Measurements from ENCODE around the gene CLDN20.
"Not testable (repeated sequence)": the region's sequence is repeated elsewhere in the genome, so short reads cannot be mapped to it uniquely, and the experiment has no call there.

CLDN20 gene

DNA sequence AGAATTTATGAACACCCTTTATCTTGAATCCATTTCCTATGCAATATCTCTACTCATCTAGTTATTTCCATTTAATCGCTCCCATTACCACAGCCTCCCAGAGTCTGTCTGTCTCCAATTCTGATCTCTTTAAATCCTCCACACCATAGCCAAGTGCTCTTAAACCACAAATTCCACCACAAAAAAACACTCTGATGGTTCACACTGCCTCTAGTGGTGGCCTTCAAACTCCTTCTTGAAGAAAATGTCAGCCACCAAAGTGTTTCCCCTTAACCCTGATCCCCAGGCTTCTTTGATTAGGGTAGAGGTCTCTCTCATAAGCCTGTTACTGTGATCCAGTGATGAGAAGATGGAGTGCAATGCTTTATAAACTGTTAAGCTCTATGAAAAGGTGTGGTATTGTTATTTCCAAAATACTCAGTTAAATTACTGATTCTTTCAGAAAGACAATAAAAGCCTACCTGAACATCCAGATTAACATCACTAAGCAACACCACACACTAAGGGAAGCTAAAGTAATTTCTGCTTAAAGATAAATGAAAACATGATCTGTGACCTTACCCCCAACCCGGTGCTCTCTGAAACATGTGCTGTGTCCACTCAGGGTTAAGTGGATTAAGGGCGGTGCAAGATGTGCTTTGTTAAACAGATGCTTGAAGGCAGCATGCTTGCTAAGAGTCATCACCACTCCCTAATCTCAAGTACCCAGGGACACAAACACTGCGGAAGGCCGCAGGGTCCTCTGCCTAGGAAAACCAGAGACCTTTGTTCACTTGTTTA is 4.5 kb downstream of the CLDN20 start:
- in situ Hi-C loops (cut with HindIII; ENCODE audit: low sequenced_read_pairs): not testable (repeated sequence)

DNA sequence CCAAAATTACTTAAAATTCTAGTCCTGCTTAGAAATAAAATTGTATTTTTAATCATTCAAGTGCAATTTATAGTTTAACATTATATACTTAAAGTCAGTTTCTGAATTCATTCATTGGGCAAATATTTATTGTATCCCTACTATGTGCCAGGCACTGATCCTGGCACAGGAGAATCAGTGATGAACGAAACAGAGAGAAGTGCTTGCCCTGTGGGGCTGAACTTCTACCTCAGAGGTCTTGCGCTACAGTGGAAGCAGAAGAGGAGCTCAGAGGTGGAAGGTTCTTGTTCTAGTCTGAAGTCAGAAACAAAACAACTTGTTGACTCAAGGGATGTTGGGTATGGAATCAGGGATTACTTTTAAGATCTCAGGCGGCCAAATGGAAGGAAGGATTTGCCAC is 6.0 kb downstream of the CLDN20 start:
- in situ Hi-C loops (cut with HindIII; ENCODE audit: low sequenced_read_pairs): no loop called here

DNA sequence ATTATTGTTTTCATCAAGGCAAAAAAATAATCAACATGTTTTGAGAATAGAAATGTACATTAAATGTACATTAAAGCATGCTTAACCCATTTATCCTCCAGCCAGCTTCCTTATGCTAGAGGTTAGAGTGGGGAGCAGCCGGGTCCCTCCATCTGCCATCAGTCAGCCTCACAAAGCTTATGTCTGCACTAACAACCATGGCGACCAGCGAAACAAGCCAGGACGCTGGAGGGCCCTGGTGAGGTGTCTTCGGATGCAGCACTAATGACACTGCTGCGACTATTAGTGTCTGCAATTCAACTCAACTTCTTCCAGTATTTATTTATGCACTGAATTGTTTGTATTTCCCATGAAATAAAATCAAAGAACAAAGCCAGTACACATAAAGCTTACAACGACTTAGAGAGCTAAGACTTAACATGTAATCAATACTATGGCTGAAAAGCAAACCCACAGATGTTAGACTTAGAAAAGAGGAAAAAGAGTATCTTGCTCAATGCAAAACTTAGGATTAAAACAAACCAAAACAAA is 6.8 kb downstream of the CLDN20 start:
- in situ Hi-C loops (cut with HindIII; ENCODE audit: low sequenced_read_pairs): no loop called here

DNA sequence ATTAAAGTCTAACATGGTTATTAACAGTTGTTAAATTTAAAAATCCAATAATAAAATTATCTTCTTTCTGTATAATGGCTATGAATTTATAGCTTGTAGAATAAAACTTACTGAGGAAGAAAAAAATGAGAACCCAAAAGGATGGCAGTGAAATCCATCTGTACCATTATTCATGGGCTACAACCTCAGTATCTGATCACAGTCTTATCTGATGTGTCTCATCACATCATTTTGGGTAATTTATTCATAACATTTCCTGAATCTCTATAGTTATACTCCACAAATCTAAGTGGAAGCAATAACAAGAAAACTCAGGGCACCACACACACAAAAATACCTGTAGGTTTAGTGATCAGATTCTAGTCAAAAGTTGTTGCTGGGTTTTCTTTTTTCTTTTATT is 7.3 kb downstream of the CLDN20 start:
- in situ Hi-C loops (cut with HindIII; ENCODE audit: low sequenced_read_pairs): no loop called here

DNA sequence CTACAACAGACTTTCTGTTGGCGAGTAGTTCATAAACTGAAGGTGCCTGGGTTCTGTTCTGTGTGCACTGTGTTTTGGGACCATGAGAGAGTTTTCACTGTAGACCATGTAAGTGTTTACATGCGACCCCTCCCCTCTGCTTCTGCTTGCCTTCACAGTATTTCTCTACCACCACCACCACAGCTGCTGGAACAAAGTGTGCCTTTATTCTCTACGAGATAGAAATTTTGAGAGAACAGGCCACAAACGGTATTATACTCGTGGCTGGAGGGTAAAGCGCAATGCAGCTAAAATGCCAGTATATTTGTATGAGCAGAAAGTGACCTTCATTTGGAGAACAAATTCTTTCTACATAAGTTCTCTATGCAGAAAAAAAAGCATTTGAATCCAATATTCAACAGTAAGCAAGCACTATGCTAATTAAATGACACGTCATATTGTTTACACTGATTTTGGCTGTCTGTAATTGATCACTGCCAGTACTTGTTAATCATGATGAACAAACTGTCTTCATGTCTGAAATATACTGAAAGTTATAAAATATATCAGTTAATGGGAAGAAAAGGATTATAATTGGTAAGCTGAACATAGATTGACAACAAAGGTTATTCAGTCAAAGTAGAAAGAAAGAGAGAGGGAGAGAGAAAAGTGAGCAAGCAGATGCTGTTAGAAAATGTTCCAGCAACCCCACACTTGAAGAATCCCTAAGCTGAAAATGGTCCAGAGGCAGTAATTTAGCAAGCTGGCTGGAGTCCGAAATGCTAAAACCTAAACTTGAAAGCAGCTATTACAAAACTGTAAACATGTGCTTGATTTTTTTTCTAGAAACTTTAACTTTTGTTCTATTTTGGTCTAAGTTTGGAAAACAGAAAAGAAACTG is 8.8 kb downstream of the CLDN20 start:
- in situ Hi-C loops (cut with HindIII; ENCODE audit: low sequenced_read_pairs): no loop called here

DNA sequence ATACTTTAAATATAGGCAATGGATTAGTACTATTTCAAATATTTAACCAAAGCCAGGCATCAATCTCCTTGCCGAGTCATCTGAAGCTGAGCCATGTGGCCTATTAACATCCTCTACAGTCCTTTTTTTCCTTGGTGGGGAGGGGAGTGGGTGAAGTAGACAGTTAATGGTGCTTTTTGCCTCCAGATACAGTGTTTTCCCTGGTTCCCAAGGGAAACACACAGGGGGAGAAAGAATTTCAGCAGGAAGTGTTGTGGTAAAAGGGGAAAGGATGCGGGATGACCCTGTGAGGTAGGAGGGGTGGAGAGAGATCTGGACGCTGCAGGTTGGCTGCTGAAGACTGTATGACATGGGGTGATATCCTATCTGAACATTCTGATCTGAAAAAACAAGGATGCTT is 9.6 kb downstream of the CLDN20 start:
- in situ Hi-C loops (cut with HindIII; ENCODE audit: low sequenced_read_pairs): no loop called here

DNA sequence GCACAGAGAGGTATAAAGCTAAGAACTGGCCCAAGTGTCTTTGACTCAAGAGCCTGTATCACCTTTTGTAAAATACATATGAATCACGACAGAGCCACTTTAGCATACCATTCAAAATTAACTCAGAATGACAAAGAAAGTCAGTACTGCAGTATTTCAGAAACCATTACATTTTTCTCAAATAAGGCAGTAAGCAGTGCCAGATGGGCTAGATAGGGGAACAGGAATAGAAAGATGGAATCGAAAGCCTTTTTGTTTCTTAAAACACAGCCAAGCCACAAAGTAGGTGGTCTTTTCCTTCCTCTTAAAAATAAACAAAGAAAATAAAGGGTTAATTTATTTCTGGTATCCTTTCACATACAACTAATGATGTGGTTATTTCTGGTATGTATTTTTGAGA is 10.3 kb downstream of the CLDN20 start:
- in situ Hi-C loops (cut with HindIII; ENCODE audit: low sequenced_read_pairs): no loop called here

DNA sequence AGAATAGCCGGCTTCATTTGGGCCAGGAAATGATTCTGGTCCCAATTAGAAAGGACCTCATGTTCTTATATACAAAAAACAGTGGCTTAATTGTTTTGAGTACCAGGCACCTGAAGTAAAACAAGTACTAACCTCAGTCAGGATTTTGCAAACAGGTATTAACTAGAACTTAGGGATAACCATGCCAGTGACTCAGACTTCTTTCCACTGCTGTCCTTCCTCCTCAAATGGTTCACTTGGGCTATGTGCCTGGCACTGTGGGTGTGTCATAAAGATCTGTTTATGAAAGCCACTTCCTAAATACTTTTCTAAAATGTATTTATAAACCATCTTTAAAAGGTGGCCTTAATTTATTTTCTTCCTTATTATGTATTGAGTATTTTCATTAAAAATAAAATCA is 10.7 kb downstream of the CLDN20 start:
- in situ Hi-C loops (cut with HindIII; ENCODE audit: low sequenced_read_pairs): no loop called here

DNA sequence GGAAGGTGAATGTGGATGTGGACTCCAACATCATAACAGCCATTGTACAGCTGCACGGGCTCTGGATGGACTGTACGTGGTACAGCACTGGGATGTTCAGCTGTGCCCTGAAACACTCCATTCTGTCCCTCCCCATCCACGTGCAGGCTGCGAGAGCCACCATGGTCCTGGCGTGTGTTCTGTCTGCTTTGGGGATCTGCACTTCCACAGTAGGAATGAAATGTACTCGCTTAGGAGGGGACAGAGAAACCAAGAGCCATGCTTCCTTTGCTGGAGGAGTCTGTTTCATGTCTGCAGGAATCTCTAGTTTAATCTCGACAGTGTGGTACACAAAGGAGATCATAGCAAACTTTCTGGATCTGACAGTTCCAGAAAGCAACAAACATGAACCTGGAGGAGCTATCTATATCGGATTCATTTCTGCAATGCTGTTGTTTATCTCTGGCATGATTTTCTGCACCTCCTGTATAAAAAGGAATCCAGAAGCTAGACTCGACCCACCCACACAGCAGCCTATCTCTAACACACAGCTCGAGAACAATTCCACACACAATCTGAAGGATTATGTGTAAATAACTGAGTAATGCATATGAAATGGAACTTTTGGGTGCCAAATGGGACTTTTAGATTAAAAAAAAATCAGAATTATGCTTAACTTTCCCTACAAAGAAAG is 12.1 kb downstream of the CLDN20 start:
- in situ Hi-C loops (cut with HindIII; ENCODE audit: low sequenced_read_pairs): loop anchor here (25.0 kb wide), 1 partner anchor 339 kb away; no protein-coding TSS in a partner anchor

DNA sequence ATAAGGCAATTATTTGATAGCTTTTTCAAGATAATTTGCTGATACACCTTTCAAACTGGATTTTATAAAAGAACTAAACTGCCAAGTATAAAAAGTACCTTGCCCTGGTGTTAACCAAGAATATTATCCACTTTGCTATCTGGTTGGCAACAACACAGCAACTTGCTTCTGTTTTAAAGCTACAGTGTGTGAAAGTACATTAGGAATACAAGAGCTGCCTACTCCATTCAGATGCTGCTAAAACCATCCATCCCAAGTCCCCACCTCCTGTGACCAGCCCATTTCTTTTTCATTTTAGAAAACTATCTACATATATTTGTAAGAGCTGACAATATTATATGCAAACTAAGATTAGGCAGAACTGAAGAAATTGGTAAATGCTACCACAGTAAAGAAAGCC is 12.8 kb downstream of the CLDN20 start:
- in situ Hi-C loops (cut with HindIII; ENCODE audit: low sequenced_read_pairs): loop anchor here (25.0 kb wide), 1 partner anchor 339 kb away; no protein-coding TSS in a partner anchor

DNA sequence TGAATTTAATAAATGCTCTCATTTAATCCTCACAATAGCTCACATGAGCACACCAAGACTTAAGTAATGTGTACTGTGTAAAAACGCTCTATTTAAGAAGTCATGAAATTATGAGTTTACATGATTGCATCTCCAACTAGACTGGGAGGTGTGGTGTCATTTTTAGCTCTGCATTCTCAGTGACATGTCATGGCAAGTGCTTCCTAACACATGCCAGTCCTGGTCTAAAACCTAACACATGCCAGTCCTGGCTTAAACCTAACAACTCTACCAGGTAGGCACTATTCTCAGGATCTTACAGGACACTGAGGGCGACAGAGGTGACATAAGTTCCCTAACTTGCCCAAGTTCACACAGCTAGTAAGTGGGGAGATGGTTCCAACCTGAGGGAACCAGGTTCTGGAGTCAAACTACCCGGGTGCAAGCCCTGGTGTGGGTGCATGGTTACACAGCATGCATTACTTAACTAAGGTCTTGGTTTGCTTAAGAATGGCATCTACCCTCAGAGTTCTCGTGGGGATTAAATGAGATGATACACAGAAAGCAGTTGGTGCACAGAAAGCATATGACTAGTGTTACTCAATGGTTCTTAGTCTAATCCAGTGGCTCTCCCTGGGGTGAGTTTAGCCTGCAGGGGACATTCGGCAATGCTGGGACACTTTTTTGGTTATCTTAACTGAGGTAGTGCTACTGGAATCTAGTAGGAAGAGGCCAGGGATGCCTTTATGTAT is 14.7 kb downstream of the CLDN20 start:
- in situ Hi-C loops (cut with HindIII; ENCODE audit: low sequenced_read_pairs): loop anchor here (25.0 kb wide), 1 partner anchor 341 kb away; no protein-coding TSS in a partner anchor

DNA sequence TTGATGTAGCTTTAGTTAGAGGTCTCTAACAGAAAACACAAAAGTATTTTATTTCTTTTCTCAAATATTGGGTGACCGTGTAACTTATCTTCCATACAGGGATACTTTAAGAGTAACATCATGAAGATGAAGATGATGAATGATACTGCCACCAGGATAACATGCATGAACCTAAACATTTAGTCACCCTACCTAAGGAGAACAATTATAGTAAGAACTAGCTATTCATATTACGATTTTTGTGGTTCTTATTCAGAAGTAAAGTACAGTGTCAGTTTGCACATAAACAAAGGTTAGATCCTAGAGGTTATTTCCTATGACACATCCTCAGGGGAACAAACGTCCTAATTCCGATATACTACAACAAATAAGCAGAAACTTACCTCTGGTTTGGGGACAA is 21.0 kb downstream of the CLDN20 start:
- in situ Hi-C loops (cut with HindIII; ENCODE audit: low sequenced_read_pairs): loop anchor here (25.0 kb wide), 1 partner anchor 347 kb away; no protein-coding TSS in a partner anchor

DNA sequence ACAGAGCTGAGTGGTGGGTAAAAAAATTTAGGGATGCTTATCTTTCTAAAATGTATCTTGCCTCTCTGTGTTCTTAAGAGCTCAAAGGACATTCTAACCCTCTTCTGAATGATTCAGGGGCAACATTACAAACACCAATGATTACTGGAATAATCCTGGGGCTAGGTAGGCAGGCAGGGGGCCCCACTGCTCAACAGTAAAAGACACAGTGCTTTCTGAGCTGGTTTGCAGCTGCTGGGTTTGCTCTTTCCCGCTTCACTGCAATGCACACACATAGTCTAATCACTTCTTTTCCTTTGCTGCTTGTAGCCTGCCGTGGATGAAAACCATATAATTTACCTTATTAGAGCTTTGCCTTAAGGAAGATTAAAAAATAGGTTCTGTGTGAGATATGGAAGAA is 23.9 kb downstream of the CLDN20 start:
- in situ Hi-C loops (cut with HindIII; ENCODE audit: low sequenced_read_pairs): loop anchor here (25.0 kb wide), 1 partner anchor 350 kb away; no protein-coding TSS in a partner anchor

DNA sequence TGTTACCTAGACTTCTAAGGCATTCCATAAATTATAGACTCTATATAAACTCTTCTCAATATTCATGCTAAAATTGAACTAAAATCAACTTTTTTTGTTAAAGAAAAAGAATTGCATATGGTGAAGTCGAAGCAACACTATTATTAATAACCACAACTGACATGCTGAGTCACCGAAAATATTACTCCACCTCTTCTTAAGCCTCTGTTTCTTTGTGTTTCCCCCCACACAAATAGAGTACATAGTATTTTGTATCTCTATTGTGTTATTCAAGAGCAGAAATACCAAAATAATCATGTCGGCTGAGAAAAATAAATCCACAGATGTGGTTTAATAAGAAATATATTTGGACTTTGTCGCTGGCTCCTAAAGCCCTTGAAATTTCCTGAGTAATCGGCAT is 26.7 kb downstream of the CLDN20 start:
- in situ Hi-C loops (cut with HindIII; ENCODE audit: low sequenced_read_pairs): loop anchor here (25.0 kb wide), 1 partner anchor 353 kb away; no protein-coding TSS in a partner anchor

DNA sequence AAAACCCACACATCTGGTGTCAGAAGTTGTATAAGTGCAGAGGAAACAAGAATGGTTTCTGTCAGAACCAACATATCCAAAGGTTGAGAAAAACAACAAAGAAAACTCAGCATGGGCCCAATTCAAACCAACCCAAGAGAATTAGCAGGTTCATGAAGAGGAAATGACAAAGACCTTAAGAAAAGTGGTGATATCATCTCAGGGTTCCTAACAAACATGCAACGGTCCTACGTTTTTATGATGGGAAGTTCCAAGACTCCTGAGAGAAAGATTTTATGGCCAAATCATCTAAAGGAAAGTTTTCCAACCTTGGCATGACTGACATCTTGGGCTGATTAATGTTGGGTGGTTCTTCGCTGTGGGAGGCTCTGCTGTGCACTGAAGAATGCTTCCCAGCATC is 27.5 kb downstream of the CLDN20 start:
- in situ Hi-C loops (cut with HindIII; ENCODE audit: low sequenced_read_pairs): loop anchor here (25.0 kb wide), 1 partner anchor 354 kb away; no protein-coding TSS in a partner anchor

DNA sequence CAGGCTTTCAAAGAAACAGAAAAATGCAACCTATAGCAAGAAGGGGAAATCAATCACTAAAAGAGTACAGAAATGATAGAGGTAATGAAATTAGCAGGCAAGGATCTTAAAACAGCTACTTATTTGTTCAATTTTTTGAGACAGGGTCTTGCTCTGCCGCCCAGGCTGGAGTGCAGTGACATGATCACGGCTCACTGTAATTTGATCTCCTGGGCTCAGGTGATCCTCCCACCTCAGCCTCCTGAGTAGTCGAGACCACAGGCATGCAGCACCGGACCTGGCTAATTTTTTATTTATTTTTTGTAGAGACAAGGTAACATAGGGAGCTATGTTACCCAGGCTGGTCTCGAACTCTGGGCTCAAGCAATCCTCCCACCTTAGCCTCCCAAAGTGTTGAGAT is 28.9 kb downstream of the CLDN20 start:
- in situ Hi-C loops (cut with HindIII; ENCODE audit: low sequenced_read_pairs): loop anchor here (25.0 kb wide), 1 partner anchor 355 kb away; no protein-coding TSS in a partner anchor

DNA sequence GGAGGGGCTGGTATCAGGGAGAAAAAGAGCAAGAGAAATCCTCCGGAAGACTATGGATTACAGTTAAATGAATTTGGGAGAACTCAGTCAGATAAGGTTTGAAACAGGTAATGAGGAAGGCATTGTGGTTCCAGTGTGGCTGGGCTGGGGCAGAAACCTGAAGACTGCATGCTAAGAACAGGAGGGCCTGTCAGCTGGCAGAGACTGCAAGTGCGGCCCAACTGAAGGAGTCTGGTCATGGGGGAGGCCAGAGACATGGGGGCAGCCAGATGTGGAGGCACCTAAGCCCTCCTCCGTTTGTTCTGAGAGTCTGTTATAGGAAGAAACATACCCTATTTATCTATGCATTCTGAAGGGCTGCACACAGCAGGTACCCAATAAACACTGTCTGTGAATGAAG is 33.9 kb downstream of the CLDN20 start:
- in situ Hi-C loops (cut with HindIII; ENCODE audit: low sequenced_read_pairs): loop anchor here (25.0 kb wide), 1 partner anchor 360 kb away; no protein-coding TSS in a partner anchor

DNA sequence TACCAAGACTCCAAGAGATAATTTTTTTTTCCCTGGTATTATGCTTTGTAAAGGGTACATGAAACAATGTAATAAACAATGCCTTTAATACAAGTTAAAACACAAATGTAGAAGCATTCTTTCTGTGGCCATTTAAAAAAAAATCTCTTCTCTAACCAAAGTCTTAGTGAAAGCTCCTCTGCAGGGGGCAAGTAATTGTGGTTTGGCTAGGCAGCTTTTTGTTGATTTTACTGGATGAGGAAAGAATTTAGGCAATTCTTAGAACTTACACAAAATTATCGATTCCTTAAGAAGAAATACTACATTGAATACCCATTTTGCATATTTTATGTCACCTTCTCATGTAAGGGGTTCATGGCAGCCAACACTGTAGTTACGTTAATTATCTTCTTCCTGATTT is 38.1 kb downstream of the CLDN20 start:
- in situ Hi-C loops (cut with HindIII; ENCODE audit: low sequenced_read_pairs): no loop called here

DNA sequence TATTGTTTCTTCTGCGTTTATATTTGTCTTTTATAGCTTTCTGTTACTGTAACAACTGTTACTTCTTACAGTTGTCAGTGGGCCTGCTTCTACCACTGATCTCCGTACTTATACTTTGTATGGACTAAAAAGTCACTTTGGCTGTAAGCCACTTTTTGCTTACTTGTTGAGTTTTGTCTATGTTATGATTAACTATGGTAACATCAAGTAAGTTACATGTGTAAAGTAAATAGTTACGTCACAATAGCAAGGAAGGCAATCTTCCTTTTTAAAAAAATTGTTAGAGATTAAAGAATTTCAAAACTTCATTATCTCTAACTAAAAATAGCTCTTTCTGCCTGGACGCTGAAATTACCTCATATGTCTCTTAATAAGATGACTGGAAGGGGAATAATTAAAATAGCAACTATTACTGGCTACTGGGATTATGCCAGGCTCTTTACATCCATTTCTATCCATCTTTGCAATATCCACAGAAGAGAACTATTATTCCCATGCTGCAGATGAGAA is 39.6 kb downstream of the CLDN20 start:
- in situ Hi-C loops (cut with HindIII; ENCODE audit: low sequenced_read_pairs): no loop called here

DNA sequence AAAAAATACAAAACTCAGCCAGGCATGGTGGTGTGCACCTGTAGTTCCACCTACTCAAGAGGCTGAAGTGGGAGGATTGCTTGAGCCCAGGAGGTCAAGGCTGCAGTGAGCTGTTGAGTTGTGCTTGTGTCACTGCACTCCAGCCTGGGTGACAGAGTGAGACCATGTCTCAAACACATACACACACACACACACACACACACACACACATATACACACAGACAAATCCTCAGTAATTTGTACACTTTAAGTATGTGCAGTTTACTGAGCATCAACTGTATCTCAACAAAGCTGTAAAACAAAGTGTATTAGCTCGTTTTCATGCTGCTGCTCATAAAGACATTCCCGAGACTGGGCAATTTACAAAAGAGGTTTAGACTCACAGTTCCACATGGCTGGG is 43.1 kb downstream of the CLDN20 start:
- in situ Hi-C loops (cut with HindIII; ENCODE audit: low sequenced_read_pairs): no loop called here

Data from DLD1 (cell line).